NCI-H69 (cell line): ENCODE data around the gene SLC6A18.
"Not testable (repeated sequence)": the region's sequence is repeated elsewhere in the genome, so short reads cannot be mapped to it uniquely, and the experiment has no call there.

Source experiments
- DNase-seq: peaks from one replicate; lab custom pipeline; 2025; lab: John Stamatoyannopoulos, UW

The SLC6A18 gene

GRCh38 chr5:1216211-1216917 lies 8.8 kb upstream of the SLC6A18 start:
- DNase-seq: no peak

GRCh38 chr5:1216918-1217295 lies 8.3 kb upstream of the SLC6A18 start:
- DNase-seq: no peak

GRCh38 chr5:1217596-1218206 lies 7.5 kb upstream of the SLC6A18 start:
- peak; percentile 74 for DNase-seq

GRCh38 chr5:1218351-1219080 lies 6.7 kb upstream of the SLC6A18 start:
- no peak for DNase-seq

GRCh38 chr5:1219098-1219767 lies 5.9 kb upstream of the SLC6A18 start:
- DNase-seq: no peak

- no peak for DNase-seq
Measured at GRCh38 chr5:1219768-1220100, 5.4 kb upstream of the SLC6A18 start.

- no peak for DNase-seq
Measured at GRCh38 chr5:1220351-1220750, 4.8 kb upstream of the SLC6A18 start.

GRCh38 chr5:1220831-1221230 lies 4.3 kb upstream of the SLC6A18 start:
- no peak for DNase-seq

GRCh38 chr5:1221721-1222120 lies 3.5 kb upstream of the SLC6A18 start:
- no peak for DNase-seq

- DNase-seq: no peak
Measured at GRCh38 chr5:1222147-1222546, 3.0 kb upstream of the SLC6A18 start.

- no peak for DNase-seq
Measured at GRCh38 chr5:1222621-1223277, 2.4 kb upstream of the SLC6A18 start.

GRCh38 chr5:1223278-1223670 lies 1.9 kb upstream of the SLC6A18 start:
- DNase-seq: no peak

- no peak for DNase-seq
Measured at GRCh38 chr5:1224631-1225030, 550 bp upstream of the SLC6A18 start.

- no peak for DNase-seq
Measured at GRCh38 chr5:1226231-1226630, 1.1 kb downstream of the SLC6A18 start.

GRCh38 chr5:1226839-1227581 lies 1.8 kb downstream of the SLC6A18 start:
- DNase-seq: no peak

GRCh38 chr5:1227667-1228066 lies 2.5 kb downstream of the SLC6A18 start:
- peak; percentile 42 for DNase-seq

- peak; percentile 56 for DNase-seq
Measured at GRCh38 chr5:1228120-1228519, 2.9 kb downstream of the SLC6A18 start.

GRCh38 chr5:1229023-1229422 lies 3.8 kb downstream of the SLC6A18 start:
- DNase-seq: not testable (repeated sequence)

- no peak for DNase-seq
Measured at GRCh38 chr5:1229822-1230221, 4.6 kb downstream of the SLC6A18 start.

- no peak for DNase-seq
Measured at GRCh38 chr5:1230551-1230950, 5.4 kb downstream of the SLC6A18 start.

GRCh38 chr5:1231354-1231905 lies 6.2 kb downstream of the SLC6A18 start:
- peak; percentile 54 for DNase-seq
